GM19035 (cell line): ENCODE measurements around the gene KCND2.
"Not testable (repeated sequence)": the region's sequence is repeated elsewhere in the genome, so short reads cannot be mapped to it uniquely, and the experiment has no call there.

Experiments used
- ATAC-seq: cut with Tn5 transposase; IDR thresholded peaks from one replicate; pipeline ENCODE4 v1.9.1; 2021; ENCODE audit not compliant: unreplicated experiment

The KCND2 gene

GRCh38 chr7:120272701-120273475 is at the start of gene KCND2:
TSS of gene KCND2 (plus strand) at chr7:120273175.
- ATAC-seq, result peak; percentile 43

- no peak for ATAC-seq
These were observed 46.8 kb upstream of the KCND2 start for GRCh38 chr7:120226188-120226587.

DNA sequence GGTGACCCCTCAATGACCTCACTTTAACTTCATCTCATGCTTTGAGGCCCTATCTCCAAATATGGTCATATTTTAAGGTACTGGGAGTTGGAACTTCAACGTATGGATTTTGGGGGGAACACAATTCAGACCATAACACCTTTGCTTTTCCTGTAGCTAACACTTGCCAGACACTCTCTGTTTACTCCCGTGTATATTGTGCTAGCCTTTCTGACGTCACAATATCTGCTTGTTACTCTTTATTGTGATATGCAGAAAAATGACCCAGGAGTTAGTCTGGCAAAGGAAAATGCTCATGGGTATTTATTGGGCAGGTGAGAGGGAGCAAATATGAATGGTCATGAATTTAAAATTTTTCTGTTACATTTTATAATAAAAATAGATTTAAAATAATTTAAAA is 45.7 kb upstream of the KCND2 start:
- ATAC-seq, result no peak

- no peak for ATAC-seq
These were observed 43.9 kb upstream of the KCND2 start for GRCh38 chr7:120229084-120229483.

GRCh38 chr7:120233338-120233737 is 39.6 kb upstream of the KCND2 start:
- no peak for ATAC-seq

- ATAC-seq, result not testable (repeated sequence)
These were observed 32.6 kb upstream of the KCND2 start for GRCh38 chr7:120240350-120240749.

DNA sequence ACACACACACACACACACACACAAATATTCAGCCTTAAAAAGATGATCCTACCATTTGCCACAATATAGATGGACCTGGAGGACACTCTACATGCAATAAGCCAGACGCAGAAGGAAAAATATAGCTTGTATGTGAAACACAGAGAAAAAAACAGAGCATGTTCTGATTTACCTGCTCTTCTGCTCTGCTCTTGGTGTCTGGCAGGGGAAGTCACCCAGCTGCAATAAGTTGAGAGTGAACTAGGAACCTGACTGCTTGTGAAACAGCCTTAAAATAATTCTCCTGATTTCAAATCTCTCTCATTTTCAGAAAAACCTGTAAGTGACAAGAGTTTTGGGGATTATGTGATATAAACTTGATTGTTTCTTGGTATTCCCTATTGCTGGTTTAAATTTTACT is 31.0 kb upstream of the KCND2 start:
- no peak for ATAC-seq

GRCh38 chr7:120254845-120255244 is 18.1 kb upstream of the KCND2 start:
- no peak for ATAC-seq

DNA sequence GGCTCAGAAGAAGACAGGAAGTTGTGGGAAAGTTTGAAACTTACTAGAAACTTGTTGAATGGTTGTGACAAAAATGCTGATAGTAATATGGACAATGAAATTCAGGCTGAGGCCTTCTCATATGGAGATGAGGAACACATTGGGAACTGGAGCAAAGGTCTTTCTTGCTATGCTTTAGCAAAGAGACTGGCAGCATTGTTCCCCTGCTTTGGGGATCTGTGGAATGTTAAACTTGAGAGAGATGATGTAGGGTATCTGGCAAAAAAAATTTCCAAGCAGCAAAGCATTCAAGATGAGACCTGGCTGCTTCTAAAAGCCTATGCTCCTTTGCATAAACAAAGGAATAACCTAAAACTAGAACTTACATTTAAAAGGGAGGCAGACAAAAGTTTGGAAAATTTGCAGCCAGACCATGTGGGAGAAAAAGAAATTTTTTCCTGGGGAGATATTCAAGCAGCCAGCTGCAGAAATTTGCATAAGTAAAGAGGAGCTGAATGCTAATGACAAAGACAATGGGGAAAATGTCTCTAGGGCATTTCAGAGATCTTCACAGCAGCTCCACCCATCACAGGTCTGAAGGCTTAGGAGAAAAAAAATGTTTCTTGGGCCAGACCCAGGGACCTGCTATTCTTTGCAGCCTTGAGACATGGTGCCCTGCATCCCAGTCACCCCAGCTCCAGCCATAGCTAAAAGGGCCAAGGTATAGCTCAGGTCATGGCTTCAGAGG is 16.5 kb upstream of the KCND2 start:
- ATAC-seq, result no peak

- no peak for ATAC-seq
These were observed 13.6 kb upstream of the KCND2 start for GRCh38 chr7:120259386-120259785.

DNA sequence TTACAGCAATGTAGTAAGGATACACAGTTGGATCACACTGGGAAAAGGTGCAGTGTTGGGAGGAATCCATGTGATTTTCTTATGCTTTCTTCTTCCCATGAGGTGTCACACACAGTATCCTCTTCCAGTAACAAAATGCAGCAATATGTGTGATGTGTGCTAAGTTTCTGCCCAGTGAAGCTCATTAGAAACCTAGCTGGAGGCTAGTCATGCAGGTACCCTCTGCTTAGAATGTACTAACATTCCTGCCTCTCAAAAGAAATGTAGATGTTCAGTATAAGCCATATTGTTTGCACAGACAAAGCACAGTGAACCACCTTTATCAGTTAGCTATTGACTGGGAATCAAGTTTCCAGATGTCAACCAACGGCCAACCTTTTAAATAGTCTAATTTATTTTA is 12.9 kb upstream of the KCND2 start:
- ATAC-seq, result no peak

GRCh38 chr7:120272261-120272660 is 714 bp upstream of the KCND2 start:
- peak; percentile 49 for ATAC-seq

GRCh38 chr7:120273476-120273975 is 551 bp downstream of the KCND2 start:
- peak; percentile 80 for ATAC-seq

GRCh38 chr7:120274482-120274881 is 1.5 kb downstream of the KCND2 start:
- no peak for ATAC-seq

- ATAC-seq, result no peak
These were observed 1.9 kb downstream of the KCND2 start for GRCh38 chr7:120274899-120275298.

- no peak for ATAC-seq
These were observed 3.7 kb downstream of the KCND2 start for GRCh38 chr7:120276720-120277119.

GRCh38 chr7:120278773-120279172 is 5.8 kb downstream of the KCND2 start:
- no peak for ATAC-seq

DNA sequence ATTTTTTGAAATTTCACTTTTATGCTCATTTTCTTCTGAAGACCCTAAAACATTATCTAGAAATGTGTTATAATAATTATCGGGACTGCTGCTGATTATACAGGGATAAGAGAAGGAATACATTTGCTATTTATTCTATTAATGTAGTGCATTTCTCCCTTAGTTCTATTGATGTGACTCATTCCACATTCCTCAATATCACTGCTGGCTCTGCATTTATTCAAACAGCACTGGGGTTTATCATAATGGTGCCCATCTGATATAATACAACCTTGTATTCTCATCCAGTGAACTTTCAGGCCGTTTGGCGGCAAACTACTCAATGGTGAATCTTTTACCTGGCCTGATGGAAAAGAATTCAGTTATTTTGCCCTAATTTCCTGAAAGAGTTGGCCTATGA is 7.8 kb downstream of the KCND2 start:
- ATAC-seq, result no peak

DNA sequence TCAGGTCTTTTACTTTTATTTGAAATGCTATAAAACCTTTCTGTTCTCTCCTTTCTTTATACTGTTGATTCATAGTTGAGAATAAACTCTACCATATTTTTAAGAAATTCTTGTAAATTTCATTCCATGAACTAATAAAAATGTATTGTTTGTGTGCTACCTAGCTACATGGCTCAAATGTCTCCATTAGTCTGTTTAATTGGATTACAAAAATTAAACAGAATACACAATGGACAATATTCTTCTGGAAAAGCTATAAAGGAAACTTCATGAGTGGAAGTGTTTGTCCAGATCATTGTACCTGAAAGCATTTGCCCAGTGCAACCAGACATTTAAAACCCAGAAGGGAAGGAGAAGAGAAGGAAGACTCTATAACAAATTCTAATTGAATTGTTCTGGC is 20.1 kb downstream of the KCND2 start:
- no peak for ATAC-seq

GRCh38 chr7:120302190-120302589 is 29.2 kb downstream of the KCND2 start:
- ATAC-seq, result no peak

DNA sequence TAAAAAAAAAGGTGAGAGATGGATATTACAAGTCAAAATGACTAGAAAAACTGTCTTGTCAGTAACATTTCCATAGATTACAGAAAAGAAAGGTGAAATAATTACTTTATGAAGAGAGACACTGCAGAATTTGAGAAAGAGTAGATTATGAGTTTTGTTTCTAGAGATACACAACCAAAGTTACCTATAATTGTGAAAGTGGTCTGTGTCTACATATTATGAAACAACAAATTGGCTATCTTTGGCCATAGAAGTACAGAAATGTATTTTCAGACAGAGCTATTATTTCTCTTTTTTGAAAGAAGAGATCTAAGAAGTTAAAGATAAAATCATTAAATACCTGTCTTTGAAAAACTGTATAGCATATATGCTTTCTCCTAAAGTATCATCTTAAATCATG is 30.1 kb downstream of the KCND2 start:
- no peak for ATAC-seq

GRCh38 chr7:120304674-120305073 is 31.7 kb downstream of the KCND2 start:
- no peak for ATAC-seq
